A673 (cell line): ENCODE data around the gene FOXB2.

ENCODE experiments used
- EZH2 ChIP-seq: fragments of 200-600 bp; sonication (generic); IDR thresholded peaks from 2 replicates; pipeline ENCODE4 v1.6.1; 2017; ENCODE audit warnings: borderline replicate concordance, low read depth, mild to moderate bottlenecking, mixed read lengths, antibody characterized with exemption, low read length; ENCODE audit not compliant: poor library complexity, severe bottlenecking
- TF ChIP-seq, protein P1 (sequence below): fragments of 300-800, 200-600 bp; sonication (generic); conservative IDR thresholded peaks from 2 replicates; pipeline ENCODE4 v1.5.1; 2017; ENCODE audit warnings: low read depth, mild to moderate bottlenecking, antibody characterized with exemption, low read length, moderate library complexity, mixed read lengths

DNA sequence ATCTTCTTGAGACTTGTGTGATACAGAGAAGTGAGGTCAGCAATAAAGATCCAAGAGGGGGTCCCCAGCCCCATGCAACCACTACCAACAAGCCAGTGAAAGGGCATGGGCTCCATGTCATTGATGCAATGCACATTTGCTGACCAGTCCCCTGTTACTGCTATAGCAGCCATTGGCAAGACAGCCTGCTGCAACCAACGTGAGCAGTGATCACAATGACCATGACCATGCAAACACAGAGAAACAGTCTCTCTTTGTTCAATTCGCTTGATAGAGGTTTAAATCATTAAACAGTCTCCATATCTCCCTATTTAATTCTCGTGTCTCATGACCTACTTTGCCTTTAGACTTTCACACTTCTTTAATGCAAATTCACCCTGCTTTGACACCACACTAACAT lies 30.0 kb upstream of the FOXB2 start:
- no peak for TF ChIP-seq EZH2
- TF ChIP-seq, protein P1, sequence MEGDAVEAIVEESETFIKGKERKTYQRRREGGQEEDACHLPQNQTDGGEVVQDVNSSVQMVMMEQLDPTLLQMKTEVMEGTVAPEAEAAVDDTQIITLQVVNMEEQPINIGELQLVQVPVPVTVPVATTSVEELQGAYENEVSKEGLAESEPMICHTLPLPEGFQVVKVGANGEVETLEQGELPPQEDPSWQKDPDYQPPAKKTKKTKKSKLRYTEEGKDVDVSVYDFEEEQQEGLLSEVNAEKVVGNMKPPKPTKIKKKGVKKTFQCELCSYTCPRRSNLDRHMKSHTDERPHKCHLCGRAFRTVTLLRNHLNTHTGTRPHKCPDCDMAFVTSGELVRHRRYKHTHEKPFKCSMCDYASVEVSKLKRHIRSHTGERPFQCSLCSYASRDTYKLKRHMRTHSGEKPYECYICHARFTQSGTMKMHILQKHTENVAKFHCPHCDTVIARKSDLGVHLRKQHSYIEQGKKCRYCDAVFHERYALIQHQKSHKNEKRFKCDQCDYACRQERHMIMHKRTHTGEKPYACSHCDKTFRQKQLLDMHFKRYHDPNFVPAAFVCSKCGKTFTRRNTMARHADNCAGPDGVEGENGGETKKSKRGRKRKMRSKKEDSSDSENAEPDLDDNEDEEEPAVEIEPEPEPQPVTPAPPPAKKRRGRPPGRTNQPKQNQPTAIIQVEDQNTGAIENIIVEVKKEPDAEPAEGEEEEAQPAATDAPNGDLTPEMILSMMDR, result no peak
